GM12864 (cell line): ENCODE results near the gene PLA2G4E.

ENCODE experiments used
- DNase-seq: peaks from one replicate; pipeline ENCODE4 v3.0.0-alpha.2; 2011; ENCODE audit warnings: low read depth
- H3K4me3 ChIP-seq: 2 replicates; pipeline ENCODE4 v1.5.1; 2011; ENCODE audit warnings: mild to moderate bottlenecking, low read depth, low read length, control low read depth
- CTCF ChIP-seq: IDR thresholded peaks from 2 replicates; pipeline ENCODE4 v1.5.1; 2011; ENCODE audit warnings: low read depth, mild to moderate bottlenecking, moderate library complexity, low read length, control low read depth, inconsistent platforms; ENCODE audit errors: missing control alignments

The PLA2G4E gene

GRCh38 chr15:41983221-41983620 lies 37.6 kb downstream of the PLA2G4E start:
- DNase-seq, result no peak
- no peak overlapping the region for H3K4me3 ChIP-seq
- no peak for TF ChIP-seq CTCF

GRCh38 chr15:41982133-41982930 lies 38.5 kb downstream of the PLA2G4E start:
- DNase-seq, result no peak
- no peak for TF ChIP-seq CTCF
- no peak overlapping the region for H3K4me3 ChIP-seq

GRCh38 chr15:41981371-41982132 lies 39.3 kb downstream of the PLA2G4E start:
- no peak for TF ChIP-seq CTCF
- H3K4me3 ChIP-seq, result no peak overlapping the region
- DNase-seq, result no peak

GRCh38 chr15:41980654-41981323 lies 40.1 kb downstream of the PLA2G4E start:
- DNase-seq, result no peak
- H3K4me3 ChIP-seq, result no peak overlapping the region
- no peak for TF ChIP-seq CTCF

- TF ChIP-seq CTCF, result no peak
- DNase-seq, result no peak
- no peak overlapping the region for H3K4me3 ChIP-seq
Measured at GRCh38 chr15:41979493-41980266, 41.2 kb downstream of the PLA2G4E start.

- no peak for TF ChIP-seq CTCF
- H3K4me3 ChIP-seq, result no peak overlapping the region
- DNase-seq, result no peak
Measured at GRCh38 chr15:41978534-41978933, 42.3 kb downstream of the PLA2G4E start.
